H1 (cell line): ENCODE measurements around the gene TPO. TPM values are rescaled to one million over a fixed set of nuclear protein-coding genes. Genes with fewer than 3 reads are reported as not detected.

ENCODE experiments used
- CHD2 ChIP-seq: IDR thresholded peaks from 2 replicates; pipeline ENCODE4 v1.6.1; 2012; ENCODE audit warnings: low read length, improper control_type of control experiment
- EGR1 ChIP-seq: IDR thresholded peaks from 2 replicates; pipeline ENCODE4 v1.6.1; 2011; ENCODE audit warnings: low read depth, low read length, borderline replicate concordance
- EZH2 ChIP-seq: fragments of 200-600 bp; sonication (generic); IDR thresholded peaks from 2 replicates; pipeline ENCODE4 v1.7.1; 2012; ENCODE audit warnings: low read depth, mild to moderate bottlenecking, moderate library complexity, low read length, inconsistent platforms; ENCODE audit not compliant: severe bottlenecking
- JUND ChIP-seq: IDR thresholded peaks from 2 replicates; pipeline ENCODE4 v1.6.1; 2011; ENCODE audit warnings: mild to moderate bottlenecking, improper control_type of control experiment, low read length
- RAD21 ChIP-seq, 2 experiments: IDR thresholded peaks in 1 of 2; conservative IDR thresholded peaks in 1 of 2; 2 replicates each; pipeline ENCODE4 v1.6.1; 2011; ENCODE audit warnings: low read depth in 2 of 2, low read length in 2 of 2, improper control_type of control experiment in 1 of 2, inconsistent platforms in 1 of 2, mild to moderate bottlenecking in 1 of 2, moderate library complexity in 1 of 2
- SIX5 ChIP-seq: IDR thresholded peaks from 2 replicates; pipeline ENCODE4 v1.6.1; 2011; ENCODE audit warnings: mild to moderate bottlenecking, low read depth, low read length
- SP1 ChIP-seq: IDR thresholded peaks from 2 replicates; pipeline ENCODE4 v1.6.1; 2011; ENCODE audit warnings: low read depth, low read length
- polyA plus RNA-seq, 7 experiments: library from polyadenylated mRNA; depleted of rRNA in 3 of 7; stranded (reverse) in 5 of 7; unstranded in 2 of 7; fragments of >200 nt in 5 of 7; fragments of 200-250 nt in 2 of 7; gene quantifications; 1 replicate in 5 of 7; 2 replicates in 1 of 7; 4 replicates in 1 of 7; pipeline versions ENCODE4 v1.2.1 to v1.2.3, GENCODE V29; 2011 to 2013; ENCODE audit warnings: missing spikeins in 2 of 7, mixed read lengths in 2 of 7
- total RNA-seq: library from RNA; stranded (reverse); fragmentation: NEBNext Ultra II Directional; extraction: Animal tissue kit (Norgen Biotek cat#: 25700); gene quantifications from 2 replicates; pipeline ENCODE4 v1.2.1, GENCODE V29; 2021
- TF ChIP-seq, protein P1 (sequence below): fragments of 300-600 bp; sonication (generic); IDR thresholded peaks from 2 replicates; pipeline ENCODE4 v1.7.1; 2012; ENCODE audit warnings: low read length, moderate library complexity, mild to moderate bottlenecking, inconsistent platforms; ENCODE audit not compliant: insufficient replicate concordance
- TF ChIP-seq, protein P2 (sequence below): IDR thresholded peaks from 2 replicates; pipeline ENCODE4 v1.6.1; 2012; ENCODE audit warnings: inconsistent platforms

Gene TPO
- total and polyA plus RNA-seq, 2 of the 8 experiments (the other 6 are each of a cell fraction or from before 2014, with no cell fraction given) = not detected

DNA sequence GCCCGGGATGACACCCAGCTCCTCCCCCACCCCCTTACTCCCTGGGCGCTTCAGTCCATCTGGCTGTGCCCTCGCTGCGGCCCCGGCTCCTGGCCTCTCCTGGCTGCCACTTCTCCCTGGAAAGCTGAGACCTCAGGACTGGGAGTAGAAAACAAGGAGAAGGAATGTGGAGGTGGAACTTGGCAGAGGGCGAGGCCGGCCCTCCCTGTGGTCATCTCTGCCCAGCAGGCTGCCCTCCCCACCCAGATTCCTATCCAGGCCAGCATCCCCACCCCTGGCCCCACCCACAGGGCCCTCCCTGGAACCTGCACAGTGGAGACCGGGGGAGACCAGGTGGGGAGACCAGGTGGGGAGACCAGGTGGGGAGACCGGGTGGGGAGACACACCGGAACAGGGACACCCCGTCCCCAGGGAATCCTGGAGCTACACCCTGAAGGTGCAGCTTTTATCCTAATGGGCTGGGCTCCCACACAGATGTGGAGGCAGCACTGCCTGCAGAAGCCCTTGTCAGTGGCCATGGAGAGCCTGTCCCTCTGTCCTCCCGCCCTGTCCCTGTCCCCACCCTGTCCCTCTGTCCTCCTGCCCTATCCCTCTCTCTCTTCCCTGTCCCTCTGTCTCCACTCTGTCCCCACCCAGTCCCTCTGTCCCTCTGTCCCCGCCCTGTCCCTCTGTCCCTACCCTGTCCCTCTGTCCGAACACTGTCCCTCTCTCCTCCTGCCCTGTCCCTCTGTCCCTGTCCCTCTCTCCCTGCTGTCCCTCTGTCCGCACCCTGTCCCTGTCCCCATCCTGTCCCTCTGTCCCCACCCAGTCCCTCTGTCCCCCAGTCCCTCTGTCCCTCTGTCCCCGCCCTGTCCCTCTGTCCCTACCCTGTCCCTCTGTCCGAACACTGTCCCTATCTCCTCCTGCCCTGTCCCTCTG, 173.9 kb downstream of the TPO start (continued):
- TF ChIP-seq, protein P1, sequence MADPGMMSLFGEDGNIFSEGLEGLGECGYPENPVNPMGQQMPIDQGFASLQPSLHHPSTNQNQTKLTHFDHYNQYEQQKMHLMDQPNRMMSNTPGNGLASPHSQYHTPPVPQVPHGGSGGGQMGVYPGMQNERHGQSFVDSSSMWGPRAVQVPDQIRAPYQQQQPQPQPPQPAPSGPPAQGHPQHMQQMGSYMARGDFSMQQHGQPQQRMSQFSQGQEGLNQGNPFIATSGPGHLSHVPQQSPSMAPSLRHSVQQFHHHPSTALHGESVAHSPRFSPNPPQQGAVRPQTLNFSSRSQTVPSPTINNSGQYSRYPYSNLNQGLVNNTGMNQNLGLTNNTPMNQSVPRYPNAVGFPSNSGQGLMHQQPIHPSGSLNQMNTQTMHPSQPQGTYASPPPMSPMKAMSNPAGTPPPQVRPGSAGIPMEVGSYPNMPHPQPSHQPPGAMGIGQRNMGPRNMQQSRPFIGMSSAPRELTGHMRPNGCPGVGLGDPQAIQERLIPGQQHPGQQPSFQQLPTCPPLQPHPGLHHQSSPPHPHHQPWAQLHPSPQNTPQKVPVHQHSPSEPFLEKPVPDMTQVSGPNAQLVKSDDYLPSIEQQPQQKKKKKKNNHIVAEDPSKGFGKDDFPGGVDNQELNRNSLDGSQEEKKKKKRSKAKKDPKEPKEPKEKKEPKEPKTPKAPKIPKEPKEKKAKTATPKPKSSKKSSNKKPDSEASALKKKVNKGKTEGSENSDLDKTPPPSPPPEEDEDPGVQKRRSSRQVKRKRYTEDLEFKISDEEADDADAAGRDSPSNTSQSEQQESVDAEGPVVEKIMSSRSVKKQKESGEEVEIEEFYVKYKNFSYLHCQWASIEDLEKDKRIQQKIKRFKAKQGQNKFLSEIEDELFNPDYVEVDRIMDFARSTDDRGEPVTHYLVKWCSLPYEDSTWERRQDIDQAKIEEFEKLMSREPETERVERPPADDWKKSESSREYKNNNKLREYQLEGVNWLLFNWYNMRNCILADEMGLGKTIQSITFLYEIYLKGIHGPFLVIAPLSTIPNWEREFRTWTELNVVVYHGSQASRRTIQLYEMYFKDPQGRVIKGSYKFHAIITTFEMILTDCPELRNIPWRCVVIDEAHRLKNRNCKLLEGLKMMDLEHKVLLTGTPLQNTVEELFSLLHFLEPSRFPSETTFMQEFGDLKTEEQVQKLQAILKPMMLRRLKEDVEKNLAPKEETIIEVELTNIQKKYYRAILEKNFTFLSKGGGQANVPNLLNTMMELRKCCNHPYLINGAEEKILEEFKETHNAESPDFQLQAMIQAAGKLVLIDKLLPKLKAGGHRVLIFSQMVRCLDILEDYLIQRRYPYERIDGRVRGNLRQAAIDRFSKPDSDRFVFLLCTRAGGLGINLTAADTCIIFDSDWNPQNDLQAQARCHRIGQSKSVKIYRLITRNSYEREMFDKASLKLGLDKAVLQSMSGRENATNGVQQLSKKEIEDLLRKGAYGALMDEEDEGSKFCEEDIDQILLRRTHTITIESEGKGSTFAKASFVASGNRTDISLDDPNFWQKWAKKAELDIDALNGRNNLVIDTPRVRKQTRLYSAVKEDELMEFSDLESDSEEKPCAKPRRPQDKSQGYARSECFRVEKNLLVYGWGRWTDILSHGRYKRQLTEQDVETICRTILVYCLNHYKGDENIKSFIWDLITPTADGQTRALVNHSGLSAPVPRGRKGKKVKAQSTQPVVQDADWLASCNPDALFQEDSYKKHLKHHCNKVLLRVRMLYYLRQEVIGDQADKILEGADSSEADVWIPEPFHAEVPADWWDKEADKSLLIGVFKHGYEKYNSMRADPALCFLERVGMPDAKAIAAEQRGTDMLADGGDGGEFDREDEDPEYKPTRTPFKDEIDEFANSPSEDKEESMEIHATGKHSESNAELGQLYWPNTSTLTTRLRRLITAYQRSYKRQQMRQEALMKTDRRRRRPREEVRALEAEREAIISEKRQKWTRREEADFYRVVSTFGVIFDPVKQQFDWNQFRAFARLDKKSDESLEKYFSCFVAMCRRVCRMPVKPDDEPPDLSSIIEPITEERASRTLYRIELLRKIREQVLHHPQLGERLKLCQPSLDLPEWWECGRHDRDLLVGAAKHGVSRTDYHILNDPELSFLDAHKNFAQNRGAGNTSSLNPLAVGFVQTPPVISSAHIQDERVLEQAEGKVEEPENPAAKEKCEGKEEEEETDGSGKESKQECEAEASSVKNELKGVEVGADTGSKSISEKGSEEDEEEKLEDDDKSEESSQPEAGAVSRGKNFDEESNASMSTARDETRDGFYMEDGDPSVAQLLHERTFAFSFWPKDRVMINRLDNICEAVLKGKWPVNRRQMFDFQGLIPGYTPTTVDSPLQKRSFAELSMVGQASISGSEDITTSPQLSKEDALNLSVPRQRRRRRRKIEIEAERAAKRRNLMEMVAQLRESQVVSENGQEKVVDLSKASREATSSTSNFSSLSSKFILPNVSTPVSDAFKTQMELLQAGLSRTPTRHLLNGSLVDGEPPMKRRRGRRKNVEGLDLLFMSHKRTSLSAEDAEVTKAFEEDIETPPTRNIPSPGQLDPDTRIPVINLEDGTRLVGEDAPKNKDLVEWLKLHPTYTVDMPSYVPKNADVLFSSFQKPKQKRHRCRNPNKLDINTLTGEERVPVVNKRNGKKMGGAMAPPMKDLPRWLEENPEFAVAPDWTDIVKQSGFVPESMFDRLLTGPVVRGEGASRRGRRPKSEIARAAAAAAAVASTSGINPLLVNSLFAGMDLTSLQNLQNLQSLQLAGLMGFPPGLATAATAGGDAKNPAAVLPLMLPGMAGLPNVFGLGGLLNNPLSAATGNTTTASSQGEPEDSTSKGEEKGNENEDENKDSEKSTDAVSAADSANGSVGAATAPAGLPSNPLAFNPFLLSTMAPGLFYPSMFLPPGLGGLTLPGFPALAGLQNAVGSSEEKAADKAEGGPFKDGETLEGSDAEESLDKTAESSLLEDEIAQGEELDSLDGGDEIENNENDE = no peak
- no peak for TF ChIP-seq RAD21 (IDR thresholded peaks at IDR 0.05 in 1 of 2, conservative IDR thresholded peaks at IDR 0.05 in 1 of 2; ENCODE audit: low read depth in 2 of 2, low read length in 2 of 2)
- no peak for TF ChIP-seq CHD2
- TF ChIP-seq SIX5 = no peak
- no peak for TF ChIP-seq JUND
- TF ChIP-seq EZH2 = no peak
- no peak for TF ChIP-seq EGR1
- TF ChIP-seq, protein P2, sequence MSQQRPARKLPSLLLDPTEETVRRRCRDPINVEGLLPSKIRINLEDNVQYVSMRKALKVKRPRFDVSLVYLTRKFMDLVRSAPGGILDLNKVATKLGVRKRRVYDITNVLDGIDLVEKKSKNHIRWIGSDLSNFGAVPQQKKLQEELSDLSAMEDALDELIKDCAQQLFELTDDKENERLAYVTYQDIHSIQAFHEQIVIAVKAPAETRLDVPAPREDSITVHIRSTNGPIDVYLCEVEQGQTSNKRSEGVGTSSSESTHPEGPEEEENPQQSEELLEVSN = no peak
- no peak for TF ChIP-seq SP1
